ENCODE results near the gene SH3D19.

The SH3D19 gene

GRCh38 chr4:151204925-151205524 lies 120.4 kb downstream of the SH3D19 start:
- DNase-seq, result no peak
- no peak overlapping the region for H3K27ac ChIP-seq (ENCODE audit: low read length)
- no peaks in the 10 kb centered on the region for H3K79me2 ChIP-seq (ENCODE audit: insufficient read depth, low read length)
- no peak overlapping the region for H3K4me2 ChIP-seq (ENCODE audit: insufficient read depth, low read length)
- H3K4me1 ChIP-seq (ENCODE audit: insufficient read depth, low read length), result no peaks in the 10 kb centered on the region
- no peak overlapping the region for H3K9ac ChIP-seq (ENCODE audit: low read depth, low read length)
- H3K9me3 ChIP-seq (ENCODE audit: insufficient read depth, low read length, severe bottlenecking), result no peaks in the 10 kb centered on the region
- H3K36me3 ChIP-seq (ENCODE audit: insufficient read depth, low read length), result no peaks in the 10 kb centered on the region
- no peak for ATAC-seq (ENCODE audit: insufficient read depth, low read depth)
- H3K27me3 ChIP-seq (ENCODE audit: insufficient read depth, low read length, poor library complexity), result no peaks in the 10 kb centered on the region
- no peaks in the 10 kb centered on the region for H4K20me1 ChIP-seq (ENCODE audit: insufficient read depth, low read length)
- H2AFZ ChIP-seq (ENCODE audit: low read depth, low read length), result no peak overlapping the region
- no peak for TF ChIP-seq CTCF (IDR thresholded peaks at IDR 0.05; ENCODE audit: borderline replicate concordance, extremely low read depth, low read length, poor library complexity, severe bottlenecking)
- no peak for TF ChIP-seq EZH2 (IDR thresholded peaks at IDR 0.05; ENCODE audit: borderline replicate concordance, low read depth, low read length, severe bottlenecking)
- no peak overlapping the region for H3K4me3 ChIP-seq (ENCODE audit: low read depth in 1 of 2, low read length in 2 of 2)

DNA sequence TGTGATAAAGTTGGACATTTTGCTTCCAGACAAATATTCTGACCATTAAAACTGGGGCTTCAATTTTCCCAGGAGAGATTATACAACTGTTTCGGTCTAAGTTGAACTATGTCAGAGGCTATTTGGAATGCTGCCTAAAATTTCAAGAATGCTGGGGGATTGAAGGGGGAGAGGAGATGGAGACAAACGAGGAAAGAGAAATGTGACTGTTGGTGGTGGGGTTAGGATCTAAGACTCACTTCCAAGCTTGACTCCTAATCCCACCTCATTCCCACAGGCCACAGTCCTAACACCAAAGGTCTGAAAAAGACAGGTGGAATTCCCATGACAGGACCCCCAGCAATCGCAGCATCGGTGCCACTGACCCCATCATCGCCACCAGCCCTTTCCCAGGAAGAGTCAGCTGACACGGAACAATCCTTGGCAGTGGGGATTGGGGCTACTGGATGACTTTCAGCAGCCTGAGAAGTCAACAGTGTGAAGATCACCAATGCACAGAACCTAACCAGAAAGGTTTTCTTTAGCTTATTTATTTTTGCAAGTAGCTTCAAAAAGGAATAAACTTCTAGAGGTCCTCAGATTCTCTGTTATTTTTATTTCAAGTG lies 122.5 kb downstream of the SH3D19 start:
- no peak overlapping the region for H3K4me3 ChIP-seq (ENCODE audit: low read depth in 1 of 2, low read length in 2 of 2)
- H3K9ac ChIP-seq (ENCODE audit: low read depth, low read length), result no peak overlapping the region
- H3K4me2 ChIP-seq (ENCODE audit: insufficient read depth, low read length), result no peak overlapping the region
- DNase-seq, result no peak
- no peaks in the 10 kb centered on the region for H4K20me1 ChIP-seq (ENCODE audit: insufficient read depth, low read length)
- H3K4me1 ChIP-seq (ENCODE audit: insufficient read depth, low read length), result no peaks in the 10 kb centered on the region
- no peak overlapping the region for H2AFZ ChIP-seq (ENCODE audit: low read depth, low read length)
- no peak overlapping the region for H3K27ac ChIP-seq (ENCODE audit: low read length)
- no peaks in the 10 kb centered on the region for H3K9me3 ChIP-seq (ENCODE audit: insufficient read depth, low read length, severe bottlenecking)
- no peaks in the 10 kb centered on the region for H3K27me3 ChIP-seq (ENCODE audit: insufficient read depth, low read length, poor library complexity)
- H3K36me3 ChIP-seq (ENCODE audit: insufficient read depth, low read length), result no peaks in the 10 kb centered on the region
- H3K79me2 ChIP-seq (ENCODE audit: insufficient read depth, low read length), result no peaks in the 10 kb centered on the region
- TF ChIP-seq CTCF (IDR thresholded peaks at IDR 0.05; ENCODE audit: borderline replicate concordance, extremely low read depth, low read length, poor library complexity, severe bottlenecking) (no peak), EZH2 (IDR thresholded peaks at IDR 0.05; ENCODE audit: borderline replicate concordance, low read depth, low read length, severe bottlenecking) (no peak)
- ATAC-seq (ENCODE audit: insufficient read depth, low read depth), result no peak

- Histone ChIP-seq H3K27ac (ENCODE audit: low read length) (no peak overlapping the region), H3K79me2 (ENCODE audit: insufficient read depth, low read length) (no peaks in the 10 kb centered on the region), H3K4me3 (ENCODE audit: low read depth in 1 of 2, low read length in 2 of 2) (no peak overlapping the region), H3K9ac (ENCODE audit: low read depth, low read length) (no peak overlapping the region), H3K36me3 (ENCODE audit: insufficient read depth, low read length) (no peaks in the 10 kb centered on the region), H3K4me2 (ENCODE audit: insufficient read depth, low read length) (no peak overlapping the region), H2AFZ (ENCODE audit: low read depth, low read length) (no peak overlapping the region), H3K9me3 (ENCODE audit: insufficient read depth, low read length, severe bottlenecking) (no peaks in the 10 kb centered on the region), H4K20me1 (ENCODE audit: insufficient read depth, low read length) (no peaks in the 10 kb centered on the region), H3K4me1 (ENCODE audit: insufficient read depth, low read length) (no peaks in the 10 kb centered on the region), H3K27me3 (ENCODE audit: insufficient read depth, low read length, poor library complexity) (no peaks in the 10 kb centered on the region)
- TF ChIP-seq EZH2 (IDR thresholded peaks at IDR 0.05; ENCODE audit: borderline replicate concordance, low read depth, low read length, severe bottlenecking) (no peak), CTCF (IDR thresholded peaks at IDR 0.05; ENCODE audit: borderline replicate concordance, extremely low read depth, low read length, poor library complexity, severe bottlenecking) (no peak)
- DNase-seq (no peak), ATAC-seq (ENCODE audit: insufficient read depth, low read depth) (no peak)
Measured at GRCh38 chr4:151202381-151202780, 123.0 kb downstream of the SH3D19 start.
